DMS79 (cell line): ENCODE results near the gene DNAJC30.

Experiments
- DNase-seq: peaks from one replicate; lab custom pipeline; 2025; lab: John Stamatoyannopoulos, UW

The DNAJC30 gene

DNA sequence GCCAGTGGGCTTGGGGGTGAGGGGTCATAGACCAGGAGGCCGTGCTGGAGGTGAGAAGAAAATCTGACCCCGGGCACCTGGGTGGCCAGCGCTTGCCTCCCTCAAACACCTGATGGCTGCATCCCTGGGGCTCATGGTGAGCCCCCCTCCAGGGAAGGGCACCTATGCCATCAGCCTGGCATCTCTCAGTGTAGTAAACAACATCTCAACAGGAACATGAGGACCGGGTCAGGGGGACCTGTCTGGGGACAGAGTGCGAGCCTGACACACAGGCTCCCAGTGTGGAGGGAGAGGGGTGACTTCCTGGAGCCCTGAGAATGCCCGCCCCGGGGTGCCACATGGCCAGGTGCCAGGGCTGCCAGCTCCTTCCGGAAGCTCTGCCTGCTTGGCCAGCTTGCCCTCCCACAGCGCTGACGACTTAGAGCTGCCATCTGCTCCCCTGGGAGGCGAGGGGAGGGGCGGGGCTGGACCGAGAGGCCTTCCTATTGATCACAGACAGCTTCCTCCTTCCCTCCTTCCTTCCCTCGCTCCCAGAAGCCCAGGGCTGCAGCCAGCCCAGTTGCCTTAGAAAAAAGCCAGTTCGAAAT, 23.9 kb upstream of the DNAJC30 start:
- DNase-seq: peak; percentile 44

DNA sequence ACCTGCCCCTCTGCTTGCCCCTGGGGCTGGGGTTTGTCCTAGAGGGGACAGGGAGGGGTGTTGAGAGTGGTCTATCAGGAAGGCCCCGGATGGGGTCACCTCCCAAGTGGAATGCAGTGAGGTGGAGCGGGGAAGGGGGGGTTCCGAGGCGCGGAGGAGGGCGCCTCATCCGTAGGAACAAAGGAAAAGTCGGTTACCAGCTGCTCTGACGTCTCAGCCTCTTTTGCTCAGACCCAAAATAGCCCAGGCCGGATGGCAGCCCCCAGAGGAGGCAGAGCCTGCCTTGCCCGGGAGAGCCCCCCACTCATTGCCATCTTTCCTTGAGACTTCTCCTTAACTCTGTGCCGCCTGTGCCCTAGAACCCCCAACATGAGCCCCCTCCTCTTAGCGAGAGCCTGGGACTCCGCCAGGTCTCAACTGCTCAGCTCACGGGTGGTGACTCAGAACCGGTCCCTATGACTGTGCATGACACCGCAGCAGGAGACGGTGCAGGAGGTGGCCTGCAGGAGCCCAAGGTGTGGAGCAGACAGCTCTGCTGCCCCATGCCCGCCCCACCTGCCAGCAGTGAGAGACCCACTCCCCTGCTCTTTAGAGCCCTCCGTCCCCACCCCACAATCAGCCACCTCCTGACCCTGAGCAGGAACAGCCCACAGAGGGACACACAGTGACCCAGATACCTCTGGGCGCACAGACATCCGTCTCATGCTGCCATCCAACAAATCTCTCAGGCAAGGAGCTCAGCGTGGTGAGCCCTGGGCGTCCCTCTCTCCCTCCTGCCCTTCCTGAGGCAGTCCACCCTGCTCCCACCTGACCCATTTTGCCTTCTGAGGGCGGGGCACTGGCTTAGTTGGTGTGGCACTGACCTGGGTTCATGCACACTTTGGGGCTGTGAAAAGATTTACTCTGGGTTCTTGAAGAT, 23.1 kb upstream of the DNAJC30 start:
- DNase-seq: no peak

DNA sequence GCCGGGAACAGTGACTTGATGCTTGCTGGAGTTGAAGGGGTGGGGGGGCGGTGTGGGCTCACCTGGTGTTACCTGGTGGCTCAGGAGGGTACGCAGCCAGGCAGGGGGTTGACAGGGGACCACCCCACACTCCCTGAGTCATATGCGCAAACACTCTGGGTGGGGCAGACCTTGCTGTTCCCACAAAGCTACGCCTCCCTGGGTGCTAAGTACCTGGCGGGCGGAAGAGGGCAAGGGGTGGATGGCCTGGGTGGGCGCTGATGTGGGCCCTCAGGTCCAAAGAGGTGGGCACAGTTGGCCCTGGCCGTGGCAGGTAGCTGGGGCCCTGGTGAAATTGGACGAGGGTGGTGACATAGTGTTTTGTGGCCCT, 22.3 kb upstream of the DNAJC30 start:
- no peak for DNase-seq

DNA sequence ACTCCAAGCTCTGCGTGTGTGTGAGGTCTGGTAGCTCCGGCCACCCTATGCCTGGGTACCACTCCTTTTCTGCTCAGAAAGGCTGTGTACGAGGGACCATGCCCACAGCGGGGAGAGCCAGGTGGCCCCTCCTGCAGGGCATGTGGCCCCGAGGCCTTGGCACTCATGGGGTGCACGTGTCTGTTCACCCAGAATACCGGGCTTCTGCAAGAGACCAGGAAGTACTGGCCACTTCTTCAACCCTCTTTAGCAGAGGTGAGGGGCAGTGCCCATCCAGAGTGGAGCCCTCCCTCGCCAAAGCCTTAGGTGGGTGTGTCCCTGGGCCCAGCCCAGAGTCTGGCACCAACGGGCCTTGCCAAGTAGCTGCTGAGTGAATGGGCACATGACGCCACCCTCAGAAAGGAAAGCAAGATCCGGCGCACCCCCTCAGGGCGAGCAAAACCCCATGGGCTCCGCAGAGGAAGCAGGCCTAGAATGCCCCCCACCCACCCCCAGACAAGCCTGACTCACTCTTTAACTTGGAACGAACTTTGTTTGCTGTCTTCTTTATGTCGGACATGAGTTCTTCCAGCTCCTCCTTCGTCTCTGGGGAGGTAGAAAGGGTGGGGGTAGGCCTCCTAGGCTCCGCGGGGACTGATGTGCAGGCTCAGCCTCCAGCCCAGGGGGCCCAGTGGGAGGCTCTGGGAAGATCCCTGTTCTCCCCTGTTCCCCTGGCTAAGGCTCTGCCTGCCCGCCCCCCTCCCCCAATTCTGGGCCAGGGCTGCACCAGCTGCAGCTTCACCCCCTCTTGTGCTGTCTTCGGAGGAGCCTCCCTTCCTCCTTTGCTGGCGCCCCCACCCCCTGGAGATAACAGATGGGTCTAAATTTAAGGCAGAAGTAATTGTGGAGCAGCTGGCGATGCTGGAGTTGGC, 21.6 kb upstream of the DNAJC30 start:
- DNase-seq: no peak

DNA sequence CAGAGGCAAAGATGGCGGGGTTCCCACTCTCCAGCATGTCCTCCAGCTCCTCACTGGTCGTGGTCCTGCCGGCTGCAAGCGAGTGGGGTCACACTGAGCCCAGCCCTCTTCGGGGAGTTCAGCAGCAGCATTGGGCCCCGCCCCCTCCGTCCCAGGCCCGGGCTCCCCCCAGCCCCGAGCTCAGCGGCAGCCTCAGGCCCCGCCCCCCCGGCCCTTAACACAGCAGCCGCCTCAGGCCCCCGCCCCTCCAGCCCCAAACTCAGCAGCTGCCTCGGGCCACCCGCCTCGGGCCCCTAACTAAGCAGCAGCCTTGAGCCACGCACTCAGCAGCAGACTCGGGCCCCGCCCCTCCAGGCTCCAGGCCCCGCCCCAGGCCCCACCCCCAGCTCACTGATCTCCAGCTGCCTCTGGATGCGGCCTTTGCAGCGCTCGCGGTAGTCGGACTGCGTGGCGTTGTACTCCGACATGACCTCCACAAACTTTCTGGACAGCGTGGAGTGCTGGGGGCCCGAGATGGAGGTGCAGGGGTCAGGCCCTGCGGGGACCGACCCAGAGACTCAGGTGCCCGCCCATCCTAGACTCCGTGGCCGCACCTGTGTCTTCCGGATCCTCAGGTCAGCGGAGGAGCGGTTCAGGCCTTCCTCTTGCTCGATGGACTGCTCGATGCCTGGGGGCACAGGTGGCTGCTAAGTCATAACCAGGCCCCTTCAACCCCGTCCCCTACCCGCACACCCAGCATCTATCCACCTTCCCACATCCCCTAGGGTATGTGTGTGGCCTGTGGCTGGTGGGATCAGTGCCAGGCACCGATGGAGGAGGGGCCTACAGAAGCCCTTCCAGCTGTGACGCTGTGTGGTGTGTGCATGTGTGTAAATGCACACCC, 20.7 kb upstream of the DNAJC30 start:
- DNase-seq: no peak

DNA sequence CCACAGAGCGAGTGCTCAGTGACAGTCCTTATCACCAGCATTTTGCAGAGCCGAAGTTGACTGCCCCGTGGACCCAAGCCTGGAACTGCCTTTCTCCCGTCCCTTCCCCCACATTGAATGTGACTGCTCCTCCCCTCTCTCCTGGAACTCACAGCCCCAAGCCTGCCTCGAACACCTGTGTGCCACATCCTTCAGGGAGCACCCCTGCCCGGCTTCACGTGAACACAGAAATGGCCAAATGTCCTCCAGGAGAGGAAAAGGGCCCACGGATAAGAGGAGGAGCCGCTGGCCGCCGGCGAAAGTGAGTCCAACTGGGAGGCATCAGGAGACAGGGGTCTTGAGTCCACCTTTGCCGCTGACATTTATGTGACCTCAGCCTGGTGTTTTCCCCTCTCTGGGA, 20.0 kb upstream of the DNAJC30 start:
- DNase-seq: no peak

DNA sequence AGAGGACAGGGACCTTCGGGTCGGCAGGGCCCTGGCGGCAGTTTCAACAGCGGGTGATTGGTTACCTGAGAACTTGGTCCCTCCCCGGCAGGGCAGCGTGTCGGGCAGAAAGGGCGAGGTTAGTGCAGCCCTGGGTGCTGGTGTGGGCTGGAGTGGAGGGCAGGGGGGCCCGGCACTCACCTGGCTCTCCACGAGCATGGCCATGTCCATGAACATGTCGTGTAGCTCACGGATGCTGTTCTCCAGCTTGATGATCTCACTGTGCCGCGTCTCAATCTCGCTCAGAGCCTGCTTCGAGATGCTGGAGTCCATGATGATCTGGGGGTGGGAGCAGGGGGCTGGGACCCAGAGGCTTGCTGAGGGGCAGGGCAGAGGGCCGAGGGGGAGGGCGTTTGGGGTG, 19.4 kb upstream of the DNAJC30 start:
- no peak for DNase-seq

DNA sequence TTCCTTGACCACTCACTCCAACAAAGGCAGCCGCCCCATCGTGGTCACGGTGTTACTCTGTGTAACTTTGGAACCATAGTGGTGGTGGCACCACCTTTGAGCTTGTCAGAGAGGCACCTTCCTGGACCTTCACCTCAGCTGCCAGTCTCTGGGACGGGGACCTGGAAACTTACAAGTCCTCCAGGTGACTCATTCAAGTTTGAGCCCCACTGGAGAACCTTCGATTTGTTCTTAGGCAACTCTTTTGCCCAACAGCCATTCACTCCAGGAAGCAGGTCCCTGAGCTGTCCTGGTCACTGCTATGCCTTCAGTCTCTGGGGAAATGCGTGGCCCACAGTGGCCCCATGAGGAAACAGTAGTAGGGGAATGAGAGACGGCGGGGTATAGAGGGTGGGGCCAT, 19.0 kb upstream of the DNAJC30 start:
- no peak for DNase-seq

DNA sequence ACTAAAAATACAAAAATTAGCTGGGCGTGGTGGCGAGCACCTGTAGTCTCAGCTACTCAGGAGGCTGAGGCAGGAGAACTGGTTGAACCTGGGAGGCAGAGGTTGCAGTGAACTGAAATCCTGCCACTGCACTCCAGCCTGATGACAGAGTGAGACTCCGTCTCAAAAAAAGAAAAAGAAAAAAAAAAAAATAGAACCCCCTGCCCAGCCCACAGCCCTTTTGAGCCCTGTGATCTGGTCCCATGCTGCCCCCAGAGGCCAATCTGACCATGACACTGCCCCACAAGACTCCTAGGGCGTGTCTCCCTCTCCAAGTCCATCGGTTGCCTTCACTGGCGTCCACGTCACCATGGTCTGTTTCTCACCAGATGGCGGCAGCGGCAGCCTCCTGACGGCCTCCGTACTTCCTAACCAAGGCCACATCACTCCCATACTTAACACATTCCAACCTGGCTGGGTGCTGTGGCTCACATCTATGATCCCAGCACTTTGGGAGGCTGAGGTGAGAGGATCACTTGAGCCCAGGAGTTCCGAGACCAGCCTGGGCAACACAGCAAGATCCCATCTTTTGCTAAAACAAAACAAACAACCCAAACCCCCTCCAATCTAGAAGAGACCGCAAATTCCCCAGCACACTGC, 18.2 kb upstream of the DNAJC30 start:
- DNase-seq: no peak

DNA sequence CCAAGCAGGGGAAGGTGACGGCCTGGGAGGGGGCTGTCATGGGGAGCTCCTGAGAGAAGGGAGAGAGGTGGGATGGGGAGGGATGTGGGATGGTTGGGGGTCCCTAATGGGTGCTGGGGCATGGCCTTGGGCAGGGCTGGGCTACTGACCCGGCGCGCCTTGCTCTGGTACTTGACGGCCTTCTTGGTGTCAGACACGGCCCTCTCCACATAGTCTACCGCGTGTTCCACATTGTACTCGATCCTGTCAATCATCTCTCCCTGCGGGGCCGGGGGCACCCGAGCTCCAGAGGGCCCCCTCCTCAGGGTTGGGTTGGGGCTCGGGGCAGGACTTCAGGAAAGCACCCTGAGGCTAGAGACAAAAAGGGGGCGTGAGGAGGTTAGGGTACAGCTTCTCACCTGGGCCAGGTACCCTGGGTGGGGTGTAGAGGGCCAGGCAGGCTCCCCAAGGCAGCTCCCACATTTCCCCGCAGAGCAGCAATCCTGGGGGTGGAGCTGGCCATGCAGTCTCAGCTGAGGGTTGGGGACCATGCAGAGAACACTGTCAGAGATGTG, 17.4 kb upstream of the DNAJC30 start:
- no peak for DNase-seq

DNA sequence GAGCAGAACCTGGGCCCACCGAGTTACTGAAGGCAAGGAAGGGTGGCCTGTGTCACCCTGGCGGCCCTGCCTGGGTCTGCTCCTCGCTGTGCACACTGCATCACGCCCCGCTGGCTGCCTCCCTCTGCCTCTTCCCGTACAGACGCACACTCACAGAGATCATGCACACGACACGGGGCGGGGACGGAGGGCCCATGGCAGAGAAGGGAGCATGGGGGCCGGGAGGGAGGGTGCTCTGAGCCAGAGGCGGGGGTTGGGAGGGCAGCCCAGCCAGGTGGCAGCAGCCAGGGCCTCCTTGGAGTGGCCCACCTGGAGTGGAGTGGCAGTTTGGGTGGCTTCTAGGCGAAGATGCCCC, 16.8 kb upstream of the DNAJC30 start:
- no peak for DNase-seq

DNA sequence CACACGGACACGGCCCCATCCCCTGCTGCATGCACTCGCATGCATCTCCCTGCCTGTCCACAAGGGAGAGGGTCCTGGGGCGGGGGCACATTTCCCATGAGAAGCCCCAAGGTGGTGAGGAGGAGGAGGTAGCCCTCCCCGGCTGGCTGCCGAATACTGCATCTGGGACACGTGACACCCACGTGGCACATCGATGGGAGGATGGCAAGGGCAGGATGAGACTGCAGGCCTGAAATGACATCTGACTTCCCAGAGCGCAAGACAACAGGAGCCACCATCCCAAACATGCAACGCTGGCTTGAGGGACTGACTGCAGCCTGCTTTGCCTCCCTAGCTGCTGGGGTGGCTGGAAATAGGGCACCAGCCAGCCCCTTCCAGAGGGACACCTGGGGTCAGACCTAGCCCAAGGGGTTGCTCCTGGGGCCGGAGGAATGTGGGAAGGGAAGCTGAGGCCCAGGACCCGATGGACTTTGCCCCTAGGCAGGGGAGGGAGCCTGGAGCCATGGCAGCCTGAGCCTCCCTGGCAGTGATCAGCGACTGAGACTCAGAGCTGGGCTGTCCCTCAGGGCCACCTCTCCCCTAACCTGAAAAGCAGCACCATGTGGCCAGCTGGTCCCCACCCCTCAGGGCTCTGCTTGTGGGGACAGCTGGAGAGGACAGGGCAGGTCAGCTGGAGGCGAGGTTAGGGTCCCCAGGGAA, 16.3 kb upstream of the DNAJC30 start:
- DNase-seq: no peak

DNA sequence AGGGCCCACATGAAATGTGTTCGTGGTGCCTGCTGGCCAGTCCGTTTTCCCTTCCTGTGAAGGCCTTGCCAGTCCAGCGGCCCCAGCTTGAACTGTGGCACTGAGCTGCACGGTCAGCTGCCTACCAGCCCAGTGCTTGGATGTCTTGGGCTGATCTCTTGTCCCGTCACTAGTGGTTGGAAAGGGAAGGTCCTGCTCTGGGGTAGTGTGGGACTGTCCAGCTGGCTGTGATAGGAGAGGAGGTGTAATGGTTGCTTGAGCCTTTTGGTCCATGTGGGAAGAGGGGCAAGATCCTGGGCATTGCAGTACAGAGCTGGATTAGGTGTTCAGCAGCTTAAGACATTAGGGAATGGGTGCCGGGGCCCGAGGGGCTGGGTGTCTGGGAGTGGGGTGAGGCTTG, 15.2 kb upstream of the DNAJC30 start:
- no peak for DNase-seq

DNA sequence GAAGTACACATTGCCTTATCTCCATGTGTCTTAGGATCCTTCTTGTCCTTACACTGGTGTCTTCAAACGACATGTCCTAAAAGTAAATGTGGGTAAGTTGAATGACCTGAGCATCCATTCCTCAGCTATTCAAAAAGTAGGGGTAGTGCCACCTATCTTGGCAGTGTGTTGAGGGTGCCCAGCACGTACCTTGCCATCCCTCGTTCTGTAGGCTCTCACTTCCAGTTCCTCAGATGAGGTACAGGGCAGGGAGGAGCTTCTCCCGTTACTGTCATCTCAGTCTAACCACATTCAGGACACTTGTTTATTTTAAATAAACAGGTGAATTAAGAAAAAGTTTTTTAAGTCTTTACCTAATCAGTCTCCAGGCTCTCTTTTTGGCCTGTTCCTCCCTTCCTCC, 13.1 kb upstream of the DNAJC30 start:
- DNase-seq: no peak

DNA sequence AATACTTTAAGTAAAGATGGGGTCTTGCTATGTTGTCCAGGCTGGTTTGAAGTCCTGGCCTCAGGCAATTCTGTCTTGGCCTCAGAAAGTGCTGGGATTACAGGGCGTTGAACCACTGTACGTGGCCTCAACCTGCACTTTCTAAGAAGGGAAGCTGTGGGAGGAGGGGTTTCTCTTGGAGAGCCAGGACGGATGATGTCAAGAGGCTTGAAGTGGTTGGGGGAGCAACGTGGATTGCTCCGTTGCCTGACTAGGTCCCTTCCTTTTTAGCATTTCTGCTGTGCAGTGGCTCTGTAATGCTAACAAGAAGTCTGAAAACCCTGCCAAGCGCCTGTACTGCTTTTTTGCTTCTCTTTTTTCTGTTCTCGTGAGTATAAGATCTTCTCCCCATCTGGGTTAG, 7.4 kb upstream of the DNAJC30 start:
- DNase-seq: no peak

DNA sequence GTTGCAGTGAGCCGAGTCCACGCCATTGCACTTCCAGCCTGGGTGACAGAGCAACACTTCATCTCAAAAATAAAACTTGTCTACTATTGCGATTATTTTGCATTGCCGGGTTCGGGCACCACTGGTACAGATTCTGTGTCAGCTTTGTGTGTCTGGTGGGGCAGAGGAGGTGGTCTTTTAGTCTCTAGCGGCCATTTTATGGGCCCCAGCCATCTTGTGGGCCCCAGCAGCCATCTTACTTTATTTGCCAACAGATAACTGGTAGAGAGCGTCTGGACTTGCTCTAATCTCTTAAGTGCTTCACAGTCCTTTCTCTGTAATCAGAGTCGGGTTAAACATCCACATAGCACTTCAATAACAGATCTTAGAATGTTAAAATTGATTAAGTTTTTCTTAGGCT, 5.0 kb upstream of the DNAJC30 start:
- no peak for DNase-seq

DNA sequence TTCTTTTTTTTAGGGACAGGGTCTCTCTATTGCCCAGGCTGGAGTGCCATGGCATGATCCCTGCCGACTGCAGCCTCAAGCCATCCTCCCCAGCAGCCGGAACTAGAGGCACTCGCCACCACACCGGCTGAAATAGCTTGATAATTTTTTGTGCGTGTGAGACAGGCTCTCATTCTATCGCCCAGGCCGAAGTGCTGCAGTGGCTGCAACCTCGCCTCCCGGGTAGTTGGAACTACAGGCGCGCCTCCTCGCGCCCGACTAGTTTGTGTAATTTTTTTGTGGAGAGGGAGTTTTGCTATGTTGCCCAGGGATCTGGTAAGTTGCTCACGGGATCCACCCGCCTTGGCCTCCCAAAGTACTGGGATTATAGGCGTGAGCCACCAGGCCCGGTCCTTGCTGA, 2.1 kb upstream of the DNAJC30 start:
- no peak for DNase-seq

DNA sequence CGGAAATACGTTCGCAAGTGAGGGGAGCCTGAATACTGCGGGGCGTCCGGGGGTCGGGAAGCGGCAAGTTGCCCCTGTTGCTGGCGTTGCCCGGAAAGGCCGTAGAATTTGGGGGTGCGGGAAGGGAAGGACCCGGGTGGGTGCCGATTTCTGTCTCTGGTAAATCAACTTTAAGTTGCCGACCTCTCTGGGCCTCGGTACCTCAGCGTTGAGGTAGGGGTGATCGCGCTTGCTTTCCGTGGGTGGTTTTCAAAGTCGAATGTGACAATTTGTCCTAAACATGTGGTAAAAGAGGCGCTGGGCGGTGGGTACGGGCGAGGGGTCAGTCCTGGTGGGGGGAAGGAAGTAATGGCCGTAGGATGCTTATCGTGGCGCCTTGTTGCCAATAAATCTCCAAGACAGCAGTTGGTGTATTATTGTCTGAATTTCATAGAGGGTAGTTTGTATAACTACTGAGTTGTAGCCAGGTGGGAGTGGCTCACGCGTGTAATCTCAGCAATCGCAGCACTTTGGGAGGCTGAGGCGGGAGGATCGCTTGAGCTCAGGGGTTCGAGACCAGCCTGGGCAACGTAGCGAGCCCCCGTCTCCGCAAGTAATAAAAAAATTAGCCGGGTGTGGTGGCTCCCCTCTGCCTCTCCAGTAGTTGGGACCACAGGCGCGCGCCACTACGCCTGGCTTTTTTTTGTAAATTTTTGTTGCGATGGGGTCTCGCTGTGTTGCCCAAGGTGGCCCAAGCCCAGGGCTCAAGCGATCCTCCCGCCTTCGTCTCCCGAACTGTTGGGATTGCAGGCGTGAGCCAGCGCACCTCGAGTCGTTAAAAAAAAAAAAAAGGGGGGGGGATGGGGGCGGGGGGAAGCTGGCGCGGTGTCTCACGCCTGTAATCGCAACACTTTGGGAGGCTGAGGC, 788 bp upstream of the DNAJC30 start:
- no peak for DNase-seq

DNA sequence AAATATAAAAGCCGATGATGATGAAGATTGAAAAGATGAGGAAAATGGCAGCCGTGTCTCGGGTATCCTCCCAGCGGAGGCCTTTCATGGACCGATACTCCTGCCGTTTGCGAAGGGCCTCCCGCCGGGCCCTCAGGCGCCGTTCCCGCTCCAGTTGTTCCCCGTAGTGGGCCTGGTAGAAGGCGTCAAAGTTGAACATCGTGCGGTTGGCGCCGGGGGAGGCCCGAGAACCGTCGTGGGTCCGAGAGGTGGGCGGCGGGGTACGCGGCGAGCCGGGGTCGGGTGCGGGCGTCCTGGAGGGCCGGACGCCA, 553 bp downstream of the DNAJC30 start:
- no peak for DNase-seq

DNA sequence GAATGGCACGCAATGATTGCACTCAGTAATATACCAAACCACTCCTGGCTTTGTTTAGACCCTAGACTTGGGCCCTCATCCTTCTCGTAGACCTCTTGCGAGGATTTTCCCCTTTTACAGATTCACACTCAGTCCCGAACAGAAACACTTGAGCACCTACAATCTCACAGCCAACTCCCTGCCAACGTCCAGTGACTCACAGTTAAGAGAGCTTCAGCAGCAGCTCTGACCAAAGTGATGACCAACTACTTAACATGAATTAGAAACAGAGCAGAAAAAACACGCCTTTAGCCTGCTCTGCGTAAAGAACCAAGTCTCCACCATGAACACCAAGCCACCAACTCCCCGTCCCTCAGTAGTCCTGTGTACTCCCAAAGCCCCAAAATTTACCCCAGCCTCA, 2.2 kb downstream of the DNAJC30 start:
- no peak for DNase-seq
